Ammon's horn (tissue), 1 donor: ENCODE measurements around the gene TRAF3IP3.

Experiments used
- DNase-seq: peaks from one replicate; pipeline ENCODE4 v3.0.0-alpha.2; 2016; ENCODE audit warnings: low spot score

The TRAF3IP3 gene, protein sequence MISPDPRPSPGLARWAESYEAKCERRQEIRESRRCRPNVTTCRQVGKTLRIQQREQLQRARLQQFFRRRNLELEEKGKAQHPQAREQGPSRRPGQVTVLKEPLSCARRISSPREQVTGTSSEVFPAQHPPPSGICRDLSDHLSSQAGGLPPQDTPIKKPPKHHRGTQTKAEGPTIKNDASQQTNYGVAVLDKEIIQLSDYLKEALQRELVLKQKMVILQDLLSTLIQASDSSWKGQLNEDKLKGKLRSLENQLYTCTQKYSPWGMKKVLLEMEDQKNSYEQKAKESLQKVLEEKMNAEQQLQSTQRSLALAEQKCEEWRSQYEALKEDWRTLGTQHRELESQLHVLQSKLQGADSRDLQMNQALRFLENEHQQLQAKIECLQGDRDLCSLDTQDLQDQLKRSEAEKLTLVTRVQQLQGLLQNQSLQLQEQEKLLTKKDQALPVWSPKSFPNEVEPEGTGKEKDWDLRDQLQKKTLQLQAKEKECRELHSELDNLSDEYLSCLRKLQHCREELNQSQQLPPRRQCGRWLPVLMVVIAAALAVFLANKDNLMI

DNA sequence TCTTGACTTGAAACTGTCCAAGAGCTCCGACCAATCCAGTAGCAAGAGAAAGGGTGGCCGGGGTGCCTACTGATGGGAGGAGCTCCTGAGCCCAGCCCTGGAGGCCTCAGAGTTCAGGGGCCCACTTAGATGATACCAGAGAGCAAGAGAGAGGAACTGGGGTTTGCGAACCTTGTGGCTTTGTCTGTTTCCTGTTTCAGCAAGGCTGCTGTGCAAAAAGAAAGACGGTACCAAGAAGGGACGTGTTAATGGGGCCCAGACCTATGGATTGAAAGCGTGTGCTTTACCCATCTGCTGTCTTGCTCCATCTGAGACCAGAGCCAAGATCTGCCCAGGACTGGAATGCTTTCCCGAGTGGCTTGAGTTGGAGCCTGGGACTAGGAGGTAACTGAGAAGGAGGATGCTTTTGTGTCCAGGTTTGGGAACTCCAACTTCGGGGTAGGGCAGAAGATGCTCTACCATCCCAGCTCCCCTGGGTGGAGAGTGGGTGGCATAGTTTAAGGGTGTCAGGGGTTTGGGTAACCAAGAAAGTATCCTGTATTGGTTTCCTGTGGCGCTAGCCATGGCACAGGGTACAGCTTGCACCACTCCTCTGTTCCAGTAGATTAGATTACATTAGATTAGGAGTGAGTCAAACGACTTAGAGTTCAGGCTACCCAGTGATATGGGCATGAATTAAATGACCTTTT, at the start of gene TRAF3IP3:
TSS of gene TRAF3IP3 (plus strand) at position 128 of the 689 bp plus-strand sequence. CDS start 3,987 bp downstream, outside the sequence.
- DNase-seq: peak; percentile 75

DNA sequence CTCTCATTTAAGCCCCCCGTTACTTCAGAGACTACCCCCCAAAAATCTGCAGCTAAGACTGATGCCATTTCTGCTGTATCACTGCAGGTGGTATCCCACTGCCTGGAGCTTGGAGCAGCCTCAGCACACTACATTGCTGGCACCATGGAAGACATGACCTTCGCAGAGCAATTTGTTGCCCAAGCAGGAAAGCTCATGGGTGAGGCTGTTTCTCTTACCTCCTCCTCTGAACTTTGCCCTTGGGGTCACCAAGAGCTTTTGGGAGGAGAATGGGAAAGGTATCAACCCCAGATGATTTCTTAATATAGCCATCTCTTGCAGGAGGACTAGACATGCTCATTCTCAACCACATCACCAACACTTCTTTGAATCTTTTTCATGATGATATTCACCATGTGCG, 49.2 kb upstream of the TRAF3IP3 start:
- no peak for DNase-seq

DNA sequence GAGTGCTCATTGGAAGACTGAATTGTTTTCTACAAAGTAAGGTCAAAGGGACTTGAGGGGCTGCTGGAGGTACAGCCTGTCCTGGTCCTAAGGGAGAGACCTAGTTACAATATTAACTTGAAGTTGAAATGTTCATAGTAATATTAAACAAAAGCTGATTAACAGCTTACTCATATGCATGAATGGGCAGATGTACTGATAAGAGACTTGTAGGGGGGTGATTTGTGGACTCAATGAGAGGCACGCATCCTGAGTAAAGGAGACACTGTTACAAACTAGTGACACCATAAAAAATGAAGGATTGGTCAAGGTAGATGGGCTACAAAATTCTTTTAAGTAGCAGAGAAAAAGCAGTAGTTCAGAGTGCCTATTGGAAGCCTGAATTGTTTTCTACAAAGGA, 48.5 kb upstream of the TRAF3IP3 start:
- no peak for DNase-seq

GRCh38 chr1:209708297-209708696, 47.6 kb upstream of the TRAF3IP3 start:
- peak; percentile 56 for DNase-seq

DNA sequence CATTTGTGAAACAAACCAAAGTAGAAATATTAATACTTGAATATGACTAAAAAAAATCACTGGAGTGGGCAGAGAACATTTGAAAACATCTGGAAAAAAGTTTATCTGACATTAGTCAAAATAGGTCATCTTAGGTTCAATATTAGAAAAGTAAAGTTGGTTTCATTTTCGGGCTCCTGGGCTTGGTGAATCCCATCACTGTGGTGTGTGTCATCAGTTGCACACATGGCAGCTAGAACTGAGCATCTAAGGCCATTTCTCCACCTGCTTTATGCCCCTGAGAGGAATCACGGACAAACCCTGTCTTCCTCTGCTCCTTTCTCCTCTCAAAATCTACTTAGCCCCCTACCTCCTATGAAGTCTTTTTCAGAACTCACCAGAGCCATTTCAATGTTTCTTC, 45.8 kb upstream of the TRAF3IP3 start:
- no peak for DNase-seq

GRCh38 chr1:209710847-209711246, 45.0 kb upstream of the TRAF3IP3 start:
- no peak for DNase-seq

GRCh38 chr1:209714338-209714737, 41.5 kb upstream of the TRAF3IP3 start:
- peak; percentile 53 for DNase-seq

DNA sequence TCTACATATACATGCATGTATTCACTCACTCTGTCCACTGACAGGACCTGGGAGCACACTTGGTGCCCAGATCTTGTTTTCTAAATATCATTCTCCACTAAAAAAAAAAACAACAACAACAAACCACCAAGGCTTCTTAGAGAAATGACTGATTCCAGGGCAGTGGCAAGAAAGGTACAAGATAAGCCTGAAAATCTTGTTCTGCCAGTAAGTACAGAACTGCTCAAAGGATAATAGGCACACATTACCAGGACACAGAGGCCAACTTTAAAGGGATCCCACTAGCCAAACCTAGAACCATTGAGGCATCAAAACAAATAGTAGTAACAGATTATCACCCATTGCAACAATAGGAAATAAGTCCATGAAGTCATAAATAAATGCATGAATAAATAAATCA, 40.5 kb upstream of the TRAF3IP3 start:
- no peak for DNase-seq

DNA sequence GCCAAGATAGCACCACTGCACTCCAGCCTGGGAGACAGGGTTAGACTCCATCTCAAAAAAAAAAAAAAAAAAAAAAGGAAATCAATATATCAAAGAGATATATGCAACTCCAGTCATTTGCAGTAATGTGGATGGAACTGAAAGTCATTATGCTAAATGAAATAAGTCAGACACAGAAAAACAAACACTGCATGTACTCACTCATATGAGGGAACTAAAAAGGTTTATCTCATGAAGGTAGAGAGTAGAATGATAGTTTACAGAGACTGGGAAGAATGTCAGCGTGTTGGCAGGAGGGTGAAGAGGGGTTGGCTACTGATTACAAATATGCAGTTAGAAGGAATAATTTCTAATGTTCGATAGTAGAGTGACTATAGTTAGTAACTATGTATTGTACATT, 38.0 kb upstream of the TRAF3IP3 start:
- no peak for DNase-seq

DNA sequence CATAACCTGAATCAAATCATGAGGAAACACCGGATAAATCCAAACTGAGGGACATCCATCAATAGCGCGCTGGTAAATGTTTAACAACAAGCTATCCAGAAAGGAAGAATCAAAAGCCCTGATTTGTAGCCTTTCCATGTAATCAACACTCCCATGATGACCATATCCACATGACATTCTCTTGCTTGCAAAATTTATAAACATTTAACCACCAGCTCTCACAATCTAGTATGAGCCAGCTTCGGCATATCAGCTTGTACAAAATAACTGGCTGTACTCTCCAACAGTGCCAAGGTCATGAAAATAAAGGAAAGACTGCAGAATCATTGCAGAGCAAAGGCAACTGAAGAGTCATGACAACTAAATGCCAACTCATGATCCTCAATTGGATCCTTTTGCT, 35.5 kb upstream of the TRAF3IP3 start:
- no peak for DNase-seq

GRCh38 chr1:209720826-209721225, 35.0 kb upstream of the TRAF3IP3 start:
- no peak for DNase-seq

- no peak for DNase-seq
Observed at GRCh38 chr1:209721323-209721722, 34.5 kb upstream of the TRAF3IP3 start.

- no peak for DNase-seq
Observed at GRCh38 chr1:209723265-209723664, 32.6 kb upstream of the TRAF3IP3 start.

DNA sequence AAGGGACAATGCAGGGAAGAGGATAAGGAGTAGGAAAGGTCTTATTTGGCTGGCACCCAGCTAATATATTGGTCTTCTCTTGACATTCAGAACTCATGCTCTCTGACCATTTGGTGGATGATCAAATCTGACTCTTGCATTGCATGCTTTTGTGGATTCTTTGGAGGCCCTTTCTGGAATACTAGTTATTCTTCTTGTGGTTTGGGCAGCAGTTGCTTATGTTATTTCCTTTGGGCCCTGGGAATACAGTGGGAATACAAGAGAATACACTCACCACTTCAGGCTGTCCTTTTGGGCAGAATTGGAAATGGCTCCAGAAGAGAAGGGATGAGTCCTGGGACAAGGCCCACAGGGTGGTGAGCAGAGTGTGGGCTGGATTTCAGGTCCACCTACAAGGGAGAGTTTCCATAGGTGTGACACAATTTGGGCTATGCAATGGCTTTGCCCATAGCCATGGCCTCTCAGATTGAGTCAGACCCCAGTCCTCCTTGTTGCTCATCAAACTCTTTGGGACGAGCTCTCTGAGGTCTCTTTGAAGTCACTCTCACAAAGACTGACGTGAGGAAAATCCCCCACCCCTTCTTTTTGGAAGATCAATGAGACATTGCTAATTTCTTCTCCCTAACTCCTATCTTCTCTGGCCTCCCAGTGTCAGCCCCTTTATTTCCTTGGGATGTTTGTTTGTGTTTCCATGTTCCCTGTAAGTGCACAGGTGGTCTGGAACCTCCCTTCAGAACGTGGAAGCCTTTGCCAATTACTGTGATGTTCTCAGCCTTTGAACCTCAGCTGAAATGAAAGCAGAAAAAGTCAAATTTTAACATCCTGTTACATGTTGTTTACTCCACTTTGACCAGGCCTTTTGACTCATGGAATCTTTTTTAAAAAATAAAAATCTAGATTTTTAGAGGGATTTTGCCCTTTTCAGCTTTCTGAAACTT, 31.8 kb upstream of the TRAF3IP3 start:
- no peak for DNase-seq

GRCh38 chr1:209727286-209727685, 28.6 kb upstream of the TRAF3IP3 start:
- DNase-seq: no peak

GRCh38 chr1:209727785-209728184, 28.1 kb upstream of the TRAF3IP3 start:
- no peak for DNase-seq

GRCh38 chr1:209728466-209728865, 27.4 kb upstream of the TRAF3IP3 start:
- peak; percentile 77 for DNase-seq

DNA sequence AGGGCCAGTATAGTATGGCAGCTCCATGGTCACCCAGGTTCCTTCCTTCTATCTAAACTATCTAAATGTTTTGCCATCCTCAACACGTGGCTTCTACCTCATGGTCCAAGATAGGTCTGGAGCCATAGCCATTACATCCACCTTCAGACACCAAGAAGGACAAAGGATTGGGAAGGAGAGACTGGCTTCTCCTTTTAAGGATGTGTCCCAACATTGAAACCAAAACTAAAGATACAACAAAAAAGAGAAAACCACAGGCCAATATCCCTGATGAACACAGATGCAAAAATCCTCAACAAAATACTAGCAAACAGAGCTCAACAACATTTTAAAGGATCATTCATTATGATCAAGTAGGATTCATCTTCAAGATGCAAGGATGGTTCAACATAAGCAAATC, 26.4 kb upstream of the TRAF3IP3 start:
- no peak for DNase-seq

- DNase-seq: no peak
Observed at GRCh38 chr1:209732725-209733124, 23.1 kb upstream of the TRAF3IP3 start.

- no peak for DNase-seq
Observed at GRCh38 chr1:209733409-209734192, 22.3 kb upstream of the TRAF3IP3 start.

DNA sequence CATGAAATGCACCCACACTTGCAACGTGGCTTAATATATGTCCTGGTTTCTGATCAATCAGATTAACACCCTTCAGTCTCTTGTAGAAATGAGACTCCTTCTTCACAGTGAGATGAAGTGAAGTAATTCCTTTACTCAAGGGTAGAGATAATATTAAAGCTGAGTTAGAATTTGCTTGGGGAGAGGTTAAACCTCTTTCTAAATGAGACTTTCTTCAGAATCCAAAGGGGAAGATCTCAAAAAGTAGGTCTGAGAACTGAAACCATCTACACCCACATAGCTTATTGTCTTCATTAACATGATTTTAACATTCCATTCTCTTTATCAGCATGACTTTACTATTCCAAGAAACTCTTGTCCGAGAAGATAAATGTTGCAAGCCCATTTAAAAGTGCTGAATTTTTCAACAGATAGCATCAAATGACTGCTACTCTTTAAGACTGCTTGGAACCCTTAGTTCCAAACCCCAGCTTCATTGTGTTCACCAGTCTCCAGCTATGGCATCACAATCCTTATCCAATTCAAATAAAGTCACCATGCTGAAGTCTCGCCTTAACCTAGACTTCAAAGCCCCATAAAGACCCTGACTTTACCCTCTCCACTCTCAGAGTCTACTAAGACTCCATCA, 19.2 kb upstream of the TRAF3IP3 start:
- no peak for DNase-seq
